CD4-positive, alpha-beta memory T cell (primary cell): ENCODE results near the gene TMBIM4. TPM values are rescaled to one million over a fixed set of nuclear protein-coding genes. Genes with fewer than 3 reads are reported as not detected.

Source experiments
- CTCF ChIA-PET: fragments of 350-600 bp; sonication (Branson Sonifier 250); formaldehyde crosslinking; loops from one replicate; lab custom pipeline; 2021; ENCODE audit warnings: inconsistent platforms; ENCODE audit not compliant: partially characterized antibody; lab: Charles Lee
- POLR2A ChIA-PET: fragments of 350-600 bp; sonication (Branson Sonifier 250); formaldehyde crosslinking; loops from one replicate; lab custom pipeline; 2021; ENCODE audit not compliant: partially characterized antibody; lab: Charles Lee
- DNase-seq, 5 donors: peaks; one replicate each; pipeline versions ENCODE4 v3.0.0 to v3.0.0-alpha.2; 2020 to 2022; ENCODE audit warnings: mixed read lengths in 1 of 5
- H3K27ac ChIP-seq: one replicate; pipeline ENCODE4 v1.7.0; 2013; ENCODE audit warnings: low read depth, low read length
- H3K27me3 ChIP-seq: 2 replicates; pipeline ENCODE4 v1.7.0; 2013; ENCODE audit warnings: mild to moderate bottlenecking, low read length, moderate library complexity; ENCODE audit not compliant: insufficient read depth
- H3K36me3 ChIP-seq: 2 replicates; pipeline ENCODE4 v1.7.0; 2013; ENCODE audit warnings: mild to moderate bottlenecking, low read length, moderate library complexity; ENCODE audit not compliant: insufficient read depth
- H3K4me1 ChIP-seq: 2 replicates; pipeline ENCODE4 v1.7.0; 2013; ENCODE audit warnings: mild to moderate bottlenecking, low read length, moderate library complexity; ENCODE audit not compliant: insufficient read depth
- H3K4me3 ChIP-seq, 2 donors: one replicate each; pipeline ENCODE4 v1.7.0; 2013; ENCODE audit warnings: low read length in 2 of 2, mild to moderate bottlenecking in 1 of 2
- H3K9me3 ChIP-seq, 2 donors: one replicate each; pipeline ENCODE4 v1.7.0; 2013; ENCODE audit warnings: low read length in 2 of 2, control low read depth in 1 of 2; ENCODE audit not compliant: control insufficient read depth in 1 of 2
- H3K27ac Mint-ChIP-seq, 7 donors: one replicate each; pipeline ENCODE4 v1.8.0; 2020 to 2021; ENCODE audit warnings: mixed read lengths in 7 of 7, mild to moderate bottlenecking in 6 of 7, inconsistent platforms in 3 of 7, moderate library complexity in 3 of 7
- H3K27me3 Mint-ChIP-seq, 2 donors: one replicate each; pipeline ENCODE4 v1.8.0; 2020 to 2021; ENCODE audit warnings: mixed read lengths in 2 of 2
- H3K36me3 Mint-ChIP-seq, 2 donors: one replicate each; pipeline ENCODE4 v1.8.0; 2020 to 2021; ENCODE audit warnings: mixed read lengths in 2 of 2, inconsistent platforms in 1 of 2, mild to moderate bottlenecking in 1 of 2
- H3K4me1 Mint-ChIP-seq, 4 donors: one replicate each; pipeline ENCODE4 v1.8.0; 2020 to 2021; ENCODE audit warnings: mixed read lengths in 4 of 4, mild to moderate bottlenecking in 1 of 4
- H3K4me3 Mint-ChIP-seq, 8 donors: one replicate each; pipeline ENCODE4 v1.8.0; 2020 to 2021; ENCODE audit warnings: mixed read lengths in 8 of 8, mild to moderate bottlenecking in 7 of 8, moderate library complexity in 6 of 8, inconsistent platforms in 3 of 8
- H3K9me3 Mint-ChIP-seq, 8 donors: one replicate each; pipeline ENCODE4 v1.8.0; 2020 to 2021; ENCODE audit warnings: mixed read lengths in 8 of 8, mild to moderate bottlenecking in 5 of 8, inconsistent platforms in 3 of 8, moderate library complexity in 1 of 8
- intact Hi-C: fragments of 100-400 bp; cut with micrococcal nuclease; formaldehyde crosslinking; loops from one replicate; pipeline ENCODE4 v1.15.1; 2023
- polyA plus RNA-seq, 2 donors: library from polyadenylated mRNA; unstranded; fragments of 300-500 nt; fragmentation: Illumina TruSeq; gene quantifications; one replicate each; pipeline ENCODE4 v1.2.3, GENCODE V29; 2021
- total RNA-seq, 2 experiments: library from RNA; stranded (reverse); gene quantifications; one replicate each; pipeline ENCODE4 v1.2.3, GENCODE V29; 2021

TMBIM4 gene
- total and polyA plus RNA-seq, 4 experiments from 2014 or later: 98.5 to 486 (median 196) TPM

DNA sequence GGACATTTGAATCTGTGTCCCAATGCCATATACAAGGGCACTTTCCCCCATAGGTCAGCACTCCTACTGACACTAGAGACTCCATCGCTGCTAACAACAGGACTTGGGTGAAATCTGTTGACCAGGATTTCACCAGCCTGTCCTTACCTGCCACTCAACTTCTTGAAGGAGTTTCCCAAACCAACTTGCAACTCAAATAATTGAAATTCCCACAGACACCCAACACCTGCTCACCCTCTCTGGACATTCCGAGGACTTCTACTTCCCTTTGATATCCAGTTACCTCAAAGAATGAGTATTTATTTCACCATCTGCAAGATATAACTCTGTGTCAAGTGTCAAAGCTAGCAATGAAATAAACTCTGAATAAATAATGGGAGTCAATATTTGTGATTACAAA is 83.8 kb downstream of the TMBIM4 start:
- Mint-ChIP-seq H3K4me3 (no peak overlapping the region), H3K36me3 (no peaks in the 10 kb centered on the region), H3K4me1 (no peaks in the 10 kb centered on the region), H3K9me3 (peaks cover 0 to 19% (median 9%) of the 10 kb centered on the region in 8 donors), H3K27me3 (peaks cover 23 to 26% of the 10 kb centered on the region in 2 donors), H3K27ac (no peak overlapping the region)
- ChIA-PET POLR2A (no interaction called here), CTCF (interaction anchor here (1.8 kb wide), 1 partner anchor 1195 kb away, joined by 8 read pairs; no protein-coding TSS in a partner anchor)
- Histone ChIP-seq H3K4me1 (no peaks in the 10 kb centered on the region), H3K27me3 (no peaks in the 10 kb centered on the region), H3K9me3 (no peaks in the 10 kb centered on the region), H3K36me3 (no peaks in the 10 kb centered on the region), H3K27ac (no peak overlapping the region), H3K4me3 (no peak overlapping the region)
- no peak for DNase-seq
- intact Hi-C loops: no loop called here

Other genes starting within 250 kb of the TMBIM4 start
- 10 to 100 TPM; 25.8 to 26.4 TPM for gene LLPH, start 39.2 kb downstream of the TMBIM4 start, total RNA-seq
- gene LLPH, start 39.2 kb downstream of the TMBIM4 start, polyA plus RNA-seq: 10 to 100 TPM; 33.9 to 35.9 TPM
- under 1 TPM; 0.44 to 0.47 TPM for gene IRAK3, start 19.2 kb upstream of the TMBIM4 start, total RNA-seq
- under 1 TPM in 1 of 2 donors, not detected in 1; 0.14 TPM for gene IRAK3, start 19.2 kb upstream of the TMBIM4 start, polyA plus RNA-seq
- gene HELB, start 132.5 kb upstream of the TMBIM4 start, total RNA-seq: 10 to 100 TPM; 64.9 to 69.0 TPM
- gene HELB, start 132.5 kb upstream of the TMBIM4 start, polyA plus RNA-seq: 10 to 100 TPM; 20.2 to 34.1 TPM